Hepatocyte (in vitro differentiated cells): ENCODE results near the gene SEMA4C. TPM values are rescaled to one million over a fixed set of nuclear protein-coding genes. Genes with fewer than 3 reads are reported as not detected.
A peak's percentile ranks its signal among the peaks of the same experiment; 100 is the strongest.

Experiments
- DNase-seq: peaks from one replicate; pipeline ENCODE4 v3.0.0-alpha.2; 2016; ENCODE audit warnings: low spot score
- H2AFZ ChIP-seq: fragments of 200-600 bp; sonication (generic); 2 replicates; pipeline ENCODE4 v1.6.0; 2016; ENCODE audit warnings: antibody characterized with exemption, mild to moderate bottlenecking
- H3K27ac ChIP-seq: fragments of 200-600 bp; sonication (generic); 2 replicates; pipeline ENCODE4 v1.5.1; 2016; ENCODE audit warnings: mild to moderate bottlenecking
- H3K27me3 ChIP-seq: fragments of 200-600 bp; sonication (generic); 2 replicates; pipeline ENCODE4 v1.6.1; 2016
- H3K36me3 ChIP-seq: fragments of 200-600 bp; sonication (generic); replicated peaks from 2 replicates; pipeline ENCODE4 v1.5.1; 2016; ENCODE audit warnings: low read depth; ENCODE audit not compliant: insufficient read depth
- H3K4me1 ChIP-seq: fragments of 200-600 bp; sonication (generic); 2 replicates; pipeline ENCODE4 v1.5.1; 2016; ENCODE audit warnings: mild to moderate bottlenecking, moderate library complexity; ENCODE audit not compliant: insufficient read depth
- H3K4me2 ChIP-seq: fragments of 200-600 bp; sonication (generic); 2 replicates; pipeline ENCODE4 v1.6.0; 2016
- H3K4me3 ChIP-seq: fragments of 200-600 bp; sonication (generic); 2 replicates; pipeline ENCODE4 v1.5.1; 2016; ENCODE audit warnings: mild to moderate bottlenecking
- H3K79me2 ChIP-seq: fragments of 200-600 bp; sonication (generic); 2 replicates; pipeline ENCODE4 v1.6.0; 2017; ENCODE audit warnings: mild to moderate bottlenecking
- H3K9me2 ChIP-seq: fragments of 200-600 bp; sonication (generic); replicated peaks from 2 replicates; pipeline ENCODE4 v1.6.0; 2017; ENCODE audit warnings: mild to moderate bottlenecking; ENCODE audit not compliant: insufficient read depth
- H3K9me3 ChIP-seq: fragments of 200-600 bp; sonication (generic); 2 replicates; pipeline ENCODE4 v1.5.1; 2016; ENCODE audit warnings: low read depth, mild to moderate bottlenecking
- H4K20me1 ChIP-seq: fragments of 200-600 bp; sonication (generic); 2 replicates; pipeline ENCODE4 v1.6.0; 2016; ENCODE audit warnings: mild to moderate bottlenecking; ENCODE audit not compliant: insufficient read depth, poor library complexity, severe bottlenecking
- EZH2 ChIP-seq: fragments of 200-600 bp; sonication (generic); IDR thresholded peaks from 2 replicates; pipeline ENCODE4 v1.6.1; 2016; ENCODE audit warnings: antibody characterized with exemption, mild to moderate bottlenecking, borderline replicate concordance
- EZH2phosphoT487 ChIP-seq: fragments of 200-600 bp; sonication (generic); IDR thresholded peaks from one replicate; pipeline ENCODE4 v1.6.1; 2018; ENCODE audit warnings: antibody characterized with exemption, mild to moderate bottlenecking, low read depth, moderate library complexity; ENCODE audit not compliant: unreplicated experiment, severe bottlenecking
- WGBS: methylation state at CpG from one replicate; pipeline ENCODE4 v1.1.6; 2016; ENCODE audit warnings: low lambda C conversion rate; ENCODE audit errors: missing lambda C conversion rate; 5-methylcytosine and 5-hydroxymethylcytosine counted together
- polyA plus RNA-seq: library from polyadenylated mRNA; unstranded; fragments of >200 nt; fragmentation: Nextera tagmentation; extraction: Ambion mirVana; gene quantifications from 2 replicates; pipeline ENCODE4 v1.2.1, GENCODE V29; 2016
- total RNA-seq: library from RNA; depleted of rRNA; stranded (reverse); fragments of >200 nt; gene quantifications from 2 replicates; pipeline ENCODE4 v1.2.3, GENCODE V29; 2014
- TF ChIP-seq, protein P1 (sequence below): fragments of 200-600 bp; sonication (generic); IDR thresholded peaks from 2 replicates; pipeline ENCODE4 v1.5.1; 2016; ENCODE audit warnings: antibody characterized with exemption, mild to moderate bottlenecking; ENCODE audit not compliant: poor library complexity

SEMA4C gene
- total and polyA plus RNA-seq, 2 experiments from 2014 or later: 28.6 to 37.5 TPM

- TF ChIP-seq, protein P1, sequence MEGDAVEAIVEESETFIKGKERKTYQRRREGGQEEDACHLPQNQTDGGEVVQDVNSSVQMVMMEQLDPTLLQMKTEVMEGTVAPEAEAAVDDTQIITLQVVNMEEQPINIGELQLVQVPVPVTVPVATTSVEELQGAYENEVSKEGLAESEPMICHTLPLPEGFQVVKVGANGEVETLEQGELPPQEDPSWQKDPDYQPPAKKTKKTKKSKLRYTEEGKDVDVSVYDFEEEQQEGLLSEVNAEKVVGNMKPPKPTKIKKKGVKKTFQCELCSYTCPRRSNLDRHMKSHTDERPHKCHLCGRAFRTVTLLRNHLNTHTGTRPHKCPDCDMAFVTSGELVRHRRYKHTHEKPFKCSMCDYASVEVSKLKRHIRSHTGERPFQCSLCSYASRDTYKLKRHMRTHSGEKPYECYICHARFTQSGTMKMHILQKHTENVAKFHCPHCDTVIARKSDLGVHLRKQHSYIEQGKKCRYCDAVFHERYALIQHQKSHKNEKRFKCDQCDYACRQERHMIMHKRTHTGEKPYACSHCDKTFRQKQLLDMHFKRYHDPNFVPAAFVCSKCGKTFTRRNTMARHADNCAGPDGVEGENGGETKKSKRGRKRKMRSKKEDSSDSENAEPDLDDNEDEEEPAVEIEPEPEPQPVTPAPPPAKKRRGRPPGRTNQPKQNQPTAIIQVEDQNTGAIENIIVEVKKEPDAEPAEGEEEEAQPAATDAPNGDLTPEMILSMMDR: no peak
- TF ChIP-seq EZH2phosphoT487 (no peak), EZH2 (no peak)
- H3K27ac ChIP-seq: no peak overlapping the region
- H3K27me3 ChIP-seq: no peaks in the 10 kb centered on the region
- H3K4me1 ChIP-seq: peaks cover 52% of the 10 kb centered on the region
- no peak overlapping the region for H2AFZ ChIP-seq
- H4K20me1 ChIP-seq: no peaks in the 10 kb centered on the region
- no peaks in the 10 kb centered on the region for H3K36me3 ChIP-seq
- H3K79me2 ChIP-seq: no peaks in the 10 kb centered on the region
- H3K4me2 ChIP-seq: no peak overlapping the region
- no peaks in the 10 kb centered on the region for H3K9me2 ChIP-seq
- no peaks in the 10 kb centered on the region for H3K9me3 ChIP-seq
- 97% methylated on average over 16 of the region's 16 CpGs for WGBS
- DNase-seq: no peak
- H3K4me3 ChIP-seq: no peak overlapping the region
Measured at GRCh38 chr2:96893289-96894150, 23.6 kb upstream of the SEMA4C start.

- Histone ChIP-seq H3K4me1 (peaks cover 64% of the 10 kb centered on the region), H3K4me2 (no peak overlapping the region), H3K27me3 (no peaks in the 10 kb centered on the region), H3K9me3 (no peaks in the 10 kb centered on the region), H3K27ac (peak overlapping the region; percentile 51), H2AFZ (no peak overlapping the region), H3K4me3 (no peak overlapping the region), H3K79me2 (no peaks in the 10 kb centered on the region), H3K36me3 (no peaks in the 10 kb centered on the region), H3K9me2 (no peaks in the 10 kb centered on the region), H4K20me1 (no peaks in the 10 kb centered on the region)
- TF ChIP-seq EZH2: no peak
- no peak for TF ChIP-seq EZH2phosphoT487
- TF ChIP-seq, protein P1: no peak
- no peak for DNase-seq
- WGBS: 53% methylated on average over 11 of the region's 11 CpGs
Measured at GRCh38 chr2:96891591-96892333, 21.9 kb upstream of the SEMA4C start.

- Histone ChIP-seq H3K9me3 (no peaks in the 10 kb centered on the region), H3K4me3 (no peak overlapping the region), H3K4me2 (no peak overlapping the region), H2AFZ (no peak overlapping the region), H3K9me2 (no peaks in the 10 kb centered on the region), H3K27me3 (no peaks in the 10 kb centered on the region), H4K20me1 (no peaks in the 10 kb centered on the region), H3K4me1 (peaks cover 56% of the 10 kb centered on the region), H3K79me2 (no peaks in the 10 kb centered on the region), H3K27ac (no peak overlapping the region), H3K36me3 (no peaks in the 10 kb centered on the region)
- TF ChIP-seq, protein P1: no peak
- TF ChIP-seq EZH2: no peak
- TF ChIP-seq EZH2phosphoT487: no peak
- WGBS: 45% methylated on average over 6 of the region's 6 CpGs
- DNase-seq: no peak
Measured at GRCh38 chr2:96890726-96891385, 21.0 kb upstream of the SEMA4C start.
